ENCODE results near the gene HLX.

The HLX gene

DNA sequence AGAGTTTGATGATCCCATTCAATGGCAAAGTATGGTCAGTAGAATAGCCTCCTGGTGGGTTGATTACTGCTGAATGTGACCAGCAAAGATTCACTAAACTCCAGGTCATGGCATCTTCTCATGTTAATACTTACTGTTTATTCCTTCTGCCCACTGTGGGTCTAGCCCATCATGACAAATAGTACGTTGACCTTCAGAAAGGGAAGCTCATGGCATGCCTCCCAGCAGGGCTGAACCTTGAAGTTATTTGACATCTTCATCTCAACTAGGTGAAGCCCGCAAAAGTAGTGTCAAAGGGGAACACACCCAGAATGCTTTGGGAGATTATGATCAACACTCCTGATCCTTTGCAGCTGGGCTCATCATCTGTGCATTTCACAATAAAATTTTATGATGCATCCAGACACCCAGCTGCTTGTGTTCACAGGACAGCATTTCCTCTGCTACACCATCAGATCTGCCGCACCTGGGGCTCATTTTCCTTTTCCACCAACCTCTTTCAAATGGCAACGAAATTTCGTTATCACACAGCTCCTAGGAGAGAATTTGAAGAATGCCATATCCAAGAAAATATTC lies 49.6 kb downstream of the HLX start:
- DNase-seq = no peak

DNA sequence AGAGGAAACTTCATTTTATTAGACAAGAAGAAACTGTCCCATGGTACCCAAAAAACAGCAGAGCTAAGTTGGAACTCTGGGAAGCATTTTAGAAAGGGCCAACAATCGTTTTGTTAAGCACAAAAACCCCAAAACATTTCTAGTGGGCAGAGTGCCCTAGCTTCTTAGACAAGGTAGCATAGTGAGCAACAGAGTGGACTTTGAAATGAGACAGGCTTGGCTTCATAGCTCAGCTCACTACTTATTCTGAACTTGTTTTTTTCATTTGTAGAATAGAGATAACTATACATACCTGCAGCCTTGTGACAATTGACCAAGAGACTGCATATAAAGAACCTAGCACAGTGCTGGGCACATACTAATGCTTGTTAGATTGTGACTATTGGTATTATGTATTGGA lies 50.1 kb downstream of the HLX start:
- no peak for DNase-seq

Data from activated T-cell treated with anti-CD3 and anti-CD28 coated beads, Interleukin-2, amount 50 U/mL, for 1 hour (primary cell).